Measurements from ENCODE around the gene UNCX. TPM values are rescaled to one million over a fixed set of nuclear protein-coding genes. Genes with fewer than 3 reads are reported as not detected.
A peak's percentile ranks its signal among the peaks of the same experiment; 100 is the strongest.

The UNCX gene
- total and polyA plus RNA-seq, 2 of the 8 experiments (the other 6 are each of a cell fraction or from before 2014, with no cell fraction given), result not detected

DNA sequence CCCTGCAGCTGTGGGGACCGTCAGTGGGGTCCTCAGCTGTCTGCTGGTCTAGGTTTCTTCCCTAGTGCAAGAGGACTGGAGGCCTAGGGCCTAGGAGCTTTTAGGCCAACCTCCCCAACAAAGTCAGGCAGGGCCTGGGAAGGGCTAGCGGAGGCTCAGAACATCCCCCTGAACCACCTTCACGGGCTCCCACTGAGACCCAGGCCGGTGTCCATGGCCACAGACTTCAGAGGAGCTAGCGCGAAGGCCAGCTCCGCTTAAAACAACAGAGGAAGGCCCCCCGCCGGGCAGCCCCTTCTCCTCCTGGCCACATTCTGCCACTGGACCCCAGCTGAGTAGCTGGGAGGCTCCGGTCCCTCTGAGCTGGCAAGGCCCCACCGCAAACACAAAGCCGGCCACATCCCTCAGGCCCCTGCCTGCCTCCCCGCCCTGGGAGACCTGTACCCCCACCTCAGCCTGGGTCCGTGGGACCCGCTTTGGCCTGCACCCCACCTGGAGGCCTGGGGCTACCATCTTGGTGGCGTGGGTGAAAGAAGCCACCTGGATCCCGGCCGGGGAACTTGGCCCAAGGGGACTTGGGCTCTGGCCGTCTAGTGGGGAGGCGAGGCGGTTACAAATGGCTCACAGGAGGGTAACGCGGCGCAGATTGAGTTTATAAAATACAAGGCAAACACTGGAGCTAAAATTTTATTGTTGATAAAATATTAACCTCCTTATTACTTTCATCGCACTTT is 5.4 kb upstream of the UNCX start:
- Histone ChIP-seq H3K4me1 (replicated peaks in 1 of 4; ENCODE audit: control insufficient read depth in 3 of 4, insufficient read depth in 4 of 4, low read length in 3 of 4) (peaks cover 6 to 31% (median 25%) of the 10 kb centered on the region in 4 experiments), H2BK12ac (ENCODE audit: low read depth, low read length) (peak overlapping the region; percentile 95; the same call in 1 of the 2 replicates), H3K79me1 (ENCODE audit: low read depth, low read length) (no peaks in the 10 kb centered on the region), H3K9ac (replicated peaks in 1 of 4; ENCODE audit: extremely low read depth in 1 of 4, low read depth in 3 of 4, low read length in 3 of 4) (no peak overlapping the region), H3K79me2 (ENCODE audit: control insufficient read depth in 1 of 2, insufficient read depth in 2 of 2, low read length in 2 of 2) (no peaks in the 10 kb centered on the region), H2BK15ac (ENCODE audit: low read length) (peak overlapping the region; percentile 98), H3K4me2 (ENCODE audit: insufficient read depth in 1 of 2, low read depth in 2 of 2, low read length in 2 of 2) (peak overlapping the region; percentile 41 to 46; a peak in 3 of 4 replicates), H4K20me1 (replicated peaks in 1 of 2; ENCODE audit: control insufficient read depth in 1 of 2, insufficient read depth in 2 of 2, low read length in 2 of 2) (peaks cover 11 to 12% of the 10 kb centered on the region in 2 experiments), H2BK20ac (ENCODE audit: low read length) (peak overlapping the region; percentile 72; the same call in 1 of the 2 replicates), H3K14ac (ENCODE audit: insufficient read length) (no peak overlapping the region), H2AFZ (ENCODE audit: low read length) (no peak overlapping the region), H3K4me3 (ENCODE audit: extremely low read depth in 1 of 4, insufficient read depth in 2 of 4, low read depth in 3 of 4, low read length in 4 of 4) (peak overlapping the region in 1 of 4 experiments; percentile 25; a peak in 2 of 8 replicates), H4K5ac (ENCODE audit: insufficient read length, low read depth, low read length) (no peak overlapping the region), H4K91ac (replicated peaks; ENCODE audit: insufficient read length, low read length) (no peak overlapping the region), H3K18ac (ENCODE audit: extremely low read depth, low read length) (peak overlapping the region; percentile 71), H3K36me3 (ENCODE audit: control insufficient read depth in 2 of 4, insufficient read depth in 4 of 4, low read length in 3 of 4) (no peaks in the 10 kb centered on the region; a peak in 1 of 8 replicates), H3K9me3 (ENCODE audit: insufficient read depth in 2 of 2, low read depth in 1 of 2, low read length in 1 of 2) (no peaks in the 10 kb centered on the region; a peak in 1 of 4 replicates), H3K23me2 (ENCODE audit: low read depth, low read length) (peaks cover 11% of the 10 kb centered on the region; the same call in 1 of the 2 replicates), H2BK5ac (ENCODE audit: low read depth, low read length) (peak overlapping the region; percentile 44; the same call in 1 of the 2 replicates), H2AK5ac (ENCODE audit: low read depth, low read length) (peak overlapping the region; percentile 86; the same call in 1 of the 2 replicates), H3K56ac (replicated peaks; ENCODE audit: insufficient read length, low read depth, low read length) (no peak overlapping the region), H3K23ac (ENCODE audit: insufficient read length) (no peak overlapping the region), H4K8ac (ENCODE audit: extremely low read depth, insufficient read depth, low read length) (no peak overlapping the region; the same call in 1 of the 2 replicates), H2BK120ac (replicated peaks; ENCODE audit: low read depth, low read length) (no peak overlapping the region), H3K4ac (replicated peaks; ENCODE audit: insufficient read length, low read depth, low read length) (no peak overlapping the region), H3K27ac (ENCODE audit: low read depth, low read length) (no peak overlapping the region), H3K27me3 (replicated peaks in 1 of 4; ENCODE audit: control insufficient read depth in 3 of 4, extremely low read depth in 1 of 4, insufficient read depth in 3 of 4, low read length in 3 of 4) (peaks cover 72 to 91% (median 82%) of the 10 kb centered on the region in 4 experiments)
- peak in 1 of 2 experiments; percentile 70 for DNase-seq (ENCODE audit: low read depth in 1 of 2, low spot score in 2 of 2)
- WGBS, 2 experiments (ENCODE audit: extremely low coverage in 1 of 2, insufficient coverage in 1 of 2, insufficient read length in 1 of 2, insufficient replicate concordance in 2 of 2, low coverage in 1 of 2, low lambda C conversion rate in 2 of 2, missing lambda C conversion rate in 1 of 2), result 3% methylated on average over 24 of the region's 25 CpGs; no CpG with 5 or more reads in 1 of the 2 experiments
- FAIRE-seq, result no peak
- ChIA-PET CTCF (ENCODE audit: partially characterized antibody) (interaction anchor here (0.7 to 9.3 kb wide), 19 partner anchors 8 to 247 kb away, joined by 3 to 62 read pairs (median 6); no protein-coding TSS in a partner anchor), POLR2A (ENCODE audit: partially characterized antibody) (interaction anchor here (0.9 to 6.1 kb wide), 4 partner anchors 8 to 191 kb away, joined by 3 to 76 read pairs (median 8); no protein-coding TSS in a partner anchor)
- TF ChIP-seq YY1 (IDR thresholded peaks at IDR 0.05; ENCODE audit: low read depth, low read length), result no peak
- no peak for TF ChIP-seq RFX5 (IDR thresholded peaks at IDR 0.05; ENCODE audit: borderline replicate concordance, low read depth, low read length)
- TF ChIP-seq SP4 (IDR thresholded peaks at IDR 0.05; ENCODE audit: low read length), result no peak
- TF ChIP-seq SRF (IDR thresholded peaks at IDR 0.05; ENCODE audit: low read depth, low read length), result no peak
- no peak for TF ChIP-seq ASH2L (IDR thresholded peaks at IDR 0.05; ENCODE audit: low read length)
- TF ChIP-seq EZH2 (IDR thresholded peaks at IDR 0.05; ENCODE audit: low read depth, low read length, severe bottlenecking), result peak; percentile 65
- TF ChIP-seq, protein P1, sequence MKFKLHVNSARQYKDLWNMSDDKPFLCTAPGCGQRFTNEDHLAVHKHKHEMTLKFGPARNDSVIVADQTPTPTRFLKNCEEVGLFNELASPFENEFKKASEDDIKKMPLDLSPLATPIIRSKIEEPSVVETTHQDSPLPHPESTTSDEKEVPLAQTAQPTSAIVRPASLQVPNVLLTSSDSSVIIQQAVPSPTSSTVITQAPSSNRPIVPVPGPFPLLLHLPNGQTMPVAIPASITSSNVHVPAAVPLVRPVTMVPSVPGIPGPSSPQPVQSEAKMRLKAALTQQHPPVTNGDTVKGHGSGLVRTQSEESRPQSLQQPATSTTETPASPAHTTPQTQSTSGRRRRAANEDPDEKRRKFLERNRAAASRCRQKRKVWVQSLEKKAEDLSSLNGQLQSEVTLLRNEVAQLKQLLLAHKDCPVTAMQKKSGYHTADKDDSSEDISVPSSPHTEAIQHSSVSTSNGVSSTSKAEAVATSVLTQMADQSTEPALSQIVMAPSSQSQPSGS (IDR thresholded peaks at IDR 0.05; ENCODE audit: low read length), result no peak
- TF ChIP-seq ZNF274 (IDR thresholded peaks at IDR 0.05; ENCODE audit: borderline replicate concordance, extremely low read depth, low read length), result no peak
- peak; percentile 65 for TF ChIP-seq RNF2 (IDR thresholded peaks at IDR 0.05; ENCODE audit: borderline replicate concordance, low read depth, low read length, missing control alignments, poor library complexity, severe bottlenecking)
